H1 (cell line): ENCODE results near the gene KLHL29. TPM values are rescaled to one million over a fixed set of nuclear protein-coding genes. Genes with fewer than 3 reads are reported as not detected.

Experiments used
- CTCF ChIA-PET: fragments of 300-600 bp; sonication (Branson Sonifier 250); formaldehyde crosslinking; loops from one replicate; lab custom pipeline; 2021; ENCODE audit not compliant: partially characterized antibody; lab: Charles Lee
- POLR2A ChIA-PET: fragments of 300-600 bp; sonication (Branson Sonifier 250); formaldehyde crosslinking; loops from one replicate; lab custom pipeline; 2021; ENCODE audit warnings: inconsistent platforms; ENCODE audit not compliant: partially characterized antibody; lab: Charles Lee
- DNase-seq, 2 experiments: peaks; one replicate each; pipeline versions ENCODE4 v3.0.0 to v3.0.0-alpha.2; 2010 to 2022; ENCODE audit warnings: low spot score in 2 of 2, low read depth in 1 of 2, mixed read lengths in 1 of 2
- FAIRE-seq: peaks from 2 replicates; lab custom pipeline; 2011; peaks lifted over from hg19 to GRCh38; lab: Jason Lieb, UNC
- H2AFZ ChIP-seq: 2 replicates; pipeline ENCODE4 v1.8.1; 2012; ENCODE audit warnings: low read length, inconsistent platforms
- H2AK5ac ChIP-seq: 2 replicates; pipeline ENCODE4 v1.6.1; 2013; ENCODE audit warnings: low read depth, low read length
- H2BK120ac ChIP-seq: replicated peaks from 2 replicates; pipeline ENCODE3; 2013; ENCODE audit warnings: low read depth, low read length, inconsistent platforms
- H2BK12ac ChIP-seq: 2 replicates; pipeline ENCODE4 v1.6.1; 2013; ENCODE audit warnings: low read depth, low read length
- H2BK15ac ChIP-seq: 2 replicates; pipeline ENCODE4 v1.6.1; 2013; ENCODE audit warnings: low read length
- H2BK20ac ChIP-seq: 2 replicates; pipeline ENCODE4 v1.6.1; 2013; ENCODE audit warnings: low read length
- H2BK5ac ChIP-seq: 2 replicates; pipeline ENCODE4 v1.6.1; 2013; ENCODE audit warnings: low read depth, low read length
- H3K14ac ChIP-seq: 2 replicates; pipeline ENCODE4 v1.6.1; 2013; ENCODE audit warnings: inconsistent platforms; ENCODE audit not compliant: insufficient read length
- H3K18ac ChIP-seq: 2 replicates; pipeline ENCODE4 v1.6.1; 2013; ENCODE audit warnings: low read length; ENCODE audit errors: extremely low read depth
- H3K23ac ChIP-seq: 2 replicates; pipeline ENCODE4 v1.6.1; 2013; ENCODE audit warnings: inconsistent platforms; ENCODE audit not compliant: insufficient read length
- H3K23me2 ChIP-seq: 2 replicates; pipeline ENCODE4 v1.6.1; 2013; ENCODE audit warnings: low read depth, low read length
- H3K27ac ChIP-seq: 2 replicates; pipeline ENCODE4 v1.6.1; 2011; ENCODE audit warnings: low read depth, low read length, inconsistent platforms
- H3K27me3 ChIP-seq, 4 experiments: replicated peaks in 1 of 4; 1 replicate in 1 of 4; 2 replicates in 3 of 4; pipeline versions ENCODE4 v1.6.1 to v1.8.1; 2011 to 2013; ENCODE audit warnings: low read length in 3 of 4, mild to moderate bottlenecking in 3 of 4, inconsistent platforms in 2 of 4, mixed read lengths in 2 of 4, moderate library complexity in 1 of 4; ENCODE audit not compliant: control insufficient read depth in 3 of 4, insufficient read depth in 3 of 4; ENCODE audit errors: extremely low read depth in 1 of 4
- H3K36me3 ChIP-seq, 4 experiments: 2 replicates each; pipeline versions ENCODE4 v1.6.1 to v1.8.1; 2011 to 2013; ENCODE audit warnings: mild to moderate bottlenecking in 4 of 4, low read length in 3 of 4, moderate library complexity in 2 of 4, control low read depth in 1 of 4, inconsistent platforms in 1 of 4; ENCODE audit not compliant: insufficient read depth in 4 of 4, control insufficient read depth in 2 of 4
- H3K4ac ChIP-seq: replicated peaks from 2 replicates; pipeline ENCODE3; 2013; ENCODE audit warnings: low read length, low read depth, mixed read lengths, inconsistent platforms; ENCODE audit not compliant: insufficient read length
- H3K4me1 ChIP-seq, 4 experiments: replicated peaks in 1 of 4; 1 replicate in 1 of 4; 2 replicates in 3 of 4; pipeline versions ENCODE4 v1.6.1 to v1.8.1; 2011 to 2013; ENCODE audit warnings: low read length in 3 of 4, inconsistent platforms in 2 of 4, mixed read lengths in 1 of 4; ENCODE audit not compliant: insufficient read depth in 4 of 4, control insufficient read depth in 3 of 4
- H3K4me2 ChIP-seq, 2 experiments: 2 replicates each; pipeline versions ENCODE4 v1.6.1 to v1.8.1; 2011 to 2013; ENCODE audit warnings: low read depth in 2 of 2, low read length in 2 of 2, control low read depth in 1 of 2, inconsistent platforms in 1 of 2, mild to moderate bottlenecking in 1 of 2; ENCODE audit not compliant: insufficient read depth in 1 of 2
- H3K4me3 ChIP-seq, 4 experiments: fragments of 200-600, 300-600 bp in 1 of 4; sonication (generic), shearing (Covaris generic), sonication (Bioruptor Twin) in 1 of 4; 2 replicates each; pipeline versions ENCODE4 v1.5.1 to v1.8.1; 2011 to 2016; ENCODE audit warnings: low read length in 4 of 4, low read depth in 3 of 4, control low read depth in 2 of 4, inconsistent platforms in 2 of 4, mild to moderate bottlenecking in 2 of 4, mixed read lengths in 1 of 4, moderate library complexity in 1 of 4; ENCODE audit not compliant: insufficient read depth in 2 of 4; ENCODE audit errors: extremely low read depth in 1 of 4
- H3K56ac ChIP-seq: replicated peaks from 2 replicates; pipeline ENCODE3; 2013; ENCODE audit warnings: low read depth, mild to moderate bottlenecking, mixed read lengths, low read length, inconsistent platforms; ENCODE audit not compliant: insufficient read length
- H3K79me1 ChIP-seq: 2 replicates; pipeline ENCODE4 v1.6.1; 2013; ENCODE audit warnings: low read depth, low read length, control low read depth
- H3K79me2 ChIP-seq, 2 experiments: 2 replicates each; pipeline versions ENCODE4 v1.6.1 to v1.8.1; 2012 to 2013; ENCODE audit warnings: low read length in 2 of 2, mild to moderate bottlenecking in 2 of 2, inconsistent platforms in 1 of 2; ENCODE audit not compliant: insufficient read depth in 2 of 2, control insufficient read depth in 1 of 2
- H3K9ac ChIP-seq, 4 experiments: replicated peaks in 1 of 4; 1 replicate in 1 of 4; 2 replicates in 3 of 4; pipeline versions ENCODE4 v1.6.1 to v1.8.1; 2011 to 2013; ENCODE audit warnings: low read depth in 3 of 4, low read length in 3 of 4, control low read depth in 2 of 4, mild to moderate bottlenecking in 2 of 4, moderate library complexity in 2 of 4, inconsistent platforms in 1 of 4; ENCODE audit errors: extremely low read depth in 1 of 4
- H3K9me3 ChIP-seq, 2 experiments: 2 replicates each; pipeline versions ENCODE4 v1.6.1 to v1.8.1; 2012 to 2013; ENCODE audit warnings: mild to moderate bottlenecking in 2 of 2, moderate library complexity in 2 of 2, control low read depth in 1 of 2, inconsistent platforms in 1 of 2, low read depth in 1 of 2, low read length in 1 of 2, mixed read lengths in 1 of 2; ENCODE audit not compliant: insufficient read depth in 2 of 2
- H4K20me1 ChIP-seq, 2 experiments: replicated peaks in 1 of 2; 2 replicates each; pipeline versions ENCODE3 to v1.8.1; 2011 to 2013; ENCODE audit warnings: inconsistent platforms in 2 of 2, low read length in 2 of 2, mild to moderate bottlenecking in 1 of 2; ENCODE audit not compliant: insufficient read depth in 2 of 2, control insufficient read depth in 1 of 2
- H4K5ac ChIP-seq: 2 replicates; pipeline ENCODE4 v1.6.1; 2013; ENCODE audit warnings: low read length, low read depth, mixed read lengths, inconsistent platforms; ENCODE audit not compliant: insufficient read length
- H4K8ac ChIP-seq: 2 replicates; pipeline ENCODE4 v1.8.0; 2013; ENCODE audit warnings: mild to moderate bottlenecking, moderate library complexity, low read length, inconsistent platforms; ENCODE audit not compliant: insufficient read depth; ENCODE audit errors: extremely low read depth
- H4K91ac ChIP-seq: replicated peaks from 2 replicates; pipeline ENCODE3; 2013; ENCODE audit warnings: low read length, mixed read lengths, inconsistent platforms; ENCODE audit not compliant: insufficient read length
- ASH2L ChIP-seq: fragments of 200-600, 300-600 bp; sonication (generic); IDR thresholded peaks from one replicate; pipeline ENCODE4 v1.7.1; 2017; ENCODE audit warnings: low read length
- CHD2 ChIP-seq: IDR thresholded peaks from 2 replicates; pipeline ENCODE4 v1.6.1; 2012; ENCODE audit warnings: low read length, improper control_type of control experiment
- CREB1 ChIP-seq: IDR thresholded peaks from 2 replicates; pipeline ENCODE4 v1.6.1; 2012; ENCODE audit warnings: inconsistent platforms
- GABPA ChIP-seq: IDR thresholded peaks from 2 replicates; pipeline ENCODE4 v1.6.1; 2011; ENCODE audit warnings: mild to moderate bottlenecking, low read length, moderate library complexity, borderline replicate concordance; ENCODE audit not compliant: insufficient read depth
- HDAC2 ChIP-seq, 2 experiments: fragments of 300-600 bp in 1 of 2; sonication (generic) in 1 of 2; IDR thresholded peaks; 2 replicates each; pipeline ENCODE4 v1.6.1; 2011 to 2012; ENCODE audit warnings: low read depth in 2 of 2, low read length in 2 of 2, mild to moderate bottlenecking in 2 of 2, moderate library complexity in 2 of 2, borderline replicate concordance in 1 of 2, inconsistent platforms in 1 of 2
- MAFK ChIP-seq: IDR thresholded peaks from 2 replicates; pipeline ENCODE4 v1.6.1; 2012; ENCODE audit warnings: low read depth, mild to moderate bottlenecking, improper control_type of control experiment, low read length
- MAX ChIP-seq: IDR thresholded peaks from 2 replicates; pipeline ENCODE4 v1.6.1; 2012; ENCODE audit warnings: inconsistent platforms
- POLR2AphosphoS5 ChIP-seq: IDR thresholded peaks from 2 replicates; pipeline ENCODE4 v1.6.1; 2011; ENCODE audit warnings: low read depth, low read length
- RNF2 ChIP-seq: fragments of 200-900, 300-1000 bp; sonication (generic); IDR thresholded peaks from 2 replicates; pipeline ENCODE4 v1.7.1; 2016; ENCODE audit warnings: borderline replicate concordance, low read depth, mild to moderate bottlenecking, antibody characterized with exemption, low read length; ENCODE audit not compliant: poor library complexity, severe bottlenecking; ENCODE audit errors: missing control alignments
- RXRA ChIP-seq: IDR thresholded peaks from 2 replicates; pipeline ENCODE4 v1.6.1; 2011; ENCODE audit warnings: low read depth, mild to moderate bottlenecking, low read length, moderate library complexity; ENCODE audit not compliant: insufficient read depth
- SAP30 ChIP-seq: fragments of 300-600 bp; sonication (generic); IDR thresholded peaks from 2 replicates; pipeline ENCODE4 v1.7.1; 2012; ENCODE audit warnings: low read length, moderate library complexity, mild to moderate bottlenecking, inconsistent platforms; ENCODE audit not compliant: insufficient read depth, insufficient replicate concordance
- SIRT6 ChIP-seq: IDR thresholded peaks from one replicate; pipeline ENCODE4 v1.7.1; 2012; ENCODE audit warnings: low read length, inconsistent platforms
- TBP ChIP-seq: IDR thresholded peaks from 2 replicates; pipeline ENCODE4 v1.6.1; 2011; ENCODE audit warnings: low read depth, low read length, improper control_type of control experiment
- TCF12 ChIP-seq: IDR thresholded peaks from 2 replicates; pipeline ENCODE4 v1.6.1; 2011; ENCODE audit warnings: low read depth, mild to moderate bottlenecking, low read length
- WGBS, 2 experiments: shearing (Covaris generic) in 1 of 2; methylation state at CpG; one replicate each; pipeline versions ENCODE4 v1.1.6 to v1.1.7; 2013 to 2015; ENCODE audit warnings: low lambda C conversion rate in 2 of 2, mixed read lengths in 2 of 2, inconsistent platforms in 1 of 2, low coverage in 1 of 2, missing lambda C conversion rate in 1 of 2; ENCODE audit not compliant: insufficient replicate concordance in 2 of 2, insufficient coverage in 1 of 2, insufficient read length in 1 of 2; ENCODE audit errors: extremely low coverage in 1 of 2, missing lambda C conversion rate in 1 of 2; 5-methylcytosine and 5-hydroxymethylcytosine counted together
- polyA plus RNA-seq, 7 experiments: library from polyadenylated mRNA; depleted of rRNA in 3 of 7; stranded (reverse) in 5 of 7; unstranded in 2 of 7; fragments of >200 nt in 5 of 7; fragments of 200-250 nt in 2 of 7; gene quantifications; 1 replicate in 5 of 7; 2 replicates in 1 of 7; 4 replicates in 1 of 7; pipeline versions ENCODE4 v1.2.1 to v1.2.3, GENCODE V29; 2011 to 2013; ENCODE audit warnings: missing spikeins in 2 of 7, mixed read lengths in 2 of 7
- total RNA-seq: library from RNA; stranded (reverse); fragmentation: NEBNext Ultra II Directional; extraction: Animal tissue kit (Norgen Biotek cat#: 25700); gene quantifications from 2 replicates; pipeline ENCODE4 v1.2.1, GENCODE V29; 2021

Gene KLHL29
- total and polyA plus RNA-seq, 2 of the 8 experiments (the other 6 are each of a cell fraction or from before 2014, with no cell fraction given), result 1.1 to 4.7 TPM

- no peak overlapping the region for H3K4ac ChIP-seq
- H3K18ac ChIP-seq, result no peak overlapping the region
- peaks cover 0 to 9% (median 6%) of the 10 kb centered on the region in 4 experiments; a peak in 5 of 7 replicates for H3K4me1 ChIP-seq
- no peak for DNase-seq
- no peak overlapping the region for H2BK15ac ChIP-seq
- CTCF ChIA-PET, result interaction anchor here (0.8 to 2.4 kb wide), 3 partner anchors 9 to 44 kb away, joined by 3 to 12 read pairs (median 3); no protein-coding TSS in a partner anchor
- no peak overlapping the region for H2BK12ac ChIP-seq
- H3K9ac ChIP-seq, result no peak overlapping the region
- H3K4me3 ChIP-seq, result no peak overlapping the region
- H3K27me3 ChIP-seq, result no peaks in the 10 kb centered on the region
- no peak overlapping the region for H2BK5ac ChIP-seq
- WGBS, 2 experiments, result 80% methylated on average over 6 of the region's 6 CpGs; no CpG with 5 or more reads in 1 of the 2 experiments
- no peak overlapping the region for H4K5ac ChIP-seq
- no peak overlapping the region for H2BK20ac ChIP-seq
- peaks cover 6% of the 10 kb centered on the region; the same call in 1 of the 2 replicates for H3K79me1 ChIP-seq
- POLR2A ChIA-PET, result interaction anchor here (0.8 kb wide), 1 partner anchor 9 kb away, joined by 3 read pairs; no protein-coding TSS in a partner anchor
- H3K56ac ChIP-seq, result no peak overlapping the region
- FAIRE-seq, result no peak
- no peak overlapping the region; a peak in 1 of 4 replicates for H3K4me2 ChIP-seq
- no peak overlapping the region for H2BK120ac ChIP-seq
- H2AK5ac ChIP-seq, result no peak overlapping the region
- H4K20me1 ChIP-seq, result peaks cover 0 to 11% of the 10 kb centered on the region in 2 experiments
- H3K79me2 ChIP-seq, result no peaks in the 10 kb centered on the region
- no peak overlapping the region for H2AFZ ChIP-seq
- H3K9me3 ChIP-seq, result no peaks in the 10 kb centered on the region
- no peak overlapping the region for H3K14ac ChIP-seq
- H3K23me2 ChIP-seq, result peaks cover 12% of the 10 kb centered on the region
- no peak overlapping the region for H4K8ac ChIP-seq
- no peak overlapping the region for H3K27ac ChIP-seq
- no peak overlapping the region for H3K23ac ChIP-seq
- H3K36me3 ChIP-seq, result no peaks in the 10 kb centered on the region
- H4K91ac ChIP-seq, result no peak overlapping the region
- TF ChIP-seq MAX (no peak), MAFK (no peak), POLR2AphosphoS5 (no peak), HDAC2 (IDR thresholded peaks at IDR 0.05; ENCODE audit: borderline replicate concordance in 1 of 2, low read depth in 2 of 2, low read length in 2 of 2) (no peak), TBP (no peak), SIRT6 (no peak), ASH2L (no peak), SAP30 (no peak), RXRA (no peak), CREB1 (no peak), RNF2 (no peak), CHD2 (no peak), TCF12 (no peak), GABPA (no peak)
Measured at GRCh38 chr2:23418461-23418911, 33.5 kb downstream of the KLHL29 start.
